ENCODE measurements around the gene ASTN2.

GRCh38 chr9:116991051-116991450, 423.8 kb downstream of the ASTN2 start:
- TF ChIP-seq CTCF (IDR thresholded peaks at IDR 0.05; ENCODE audit: insufficient read depth, low read depth, low read length), result no peak
- no peak for TF ChIP-seq EZH2 (IDR thresholded peaks at IDR 0.05; ENCODE audit: insufficient read depth, low read length)
